Cerebellar nuclear complex (tissue), 1 donor: ENCODE data around the gene SH3YL1.

Experiments
- DNase-seq, 2 experiments: peaks; one replicate each; lab custom pipeline; 2025; lab: John Stamatoyannopoulos, UW

SH3YL1 gene

GRCh38 chr2:263774-264492 is at the start of gene SH3YL1:
TSS of gene SH3YL1 (minus strand) at chr2:264032. CDS start at chr2:263984, 48 bp downstream.
- DNase-seq: no peak

- no peak for DNase-seq
Observed at GRCh38 chr2:310994-311393, 47.2 kb upstream of the SH3YL1 start.

- no peak for DNase-seq
Observed at GRCh38 chr2:309954-310510, 46.2 kb upstream of the SH3YL1 start.

GRCh38 chr2:309148-309953 is 45.5 kb upstream of the SH3YL1 start:
- DNase-seq: no peak

- DNase-seq: no peak
Observed at GRCh38 chr2:305366-305765, 41.5 kb upstream of the SH3YL1 start.

- DNase-seq: no peak
Observed at GRCh38 chr2:296354-296753, 32.5 kb upstream of the SH3YL1 start.

GRCh38 chr2:295090-295489 is 31.3 kb upstream of the SH3YL1 start:
- DNase-seq: no peak

- DNase-seq: no peak
Observed at GRCh38 chr2:290090-290722, 26.4 kb upstream of the SH3YL1 start.

- no peak for DNase-seq
Observed at GRCh38 chr2:289362-290089, 25.7 kb upstream of the SH3YL1 start.

GRCh38 chr2:288758-289361 is 25.0 kb upstream of the SH3YL1 start:
- DNase-seq: no peak

GRCh38 chr2:287911-288757 is 24.3 kb upstream of the SH3YL1 start, which contains the start of gene ALKAL2:
TSS of gene ALKAL2 (minus strand) at chr2:288091. CDS start at chr2:287835, 256 bp downstream.
- DNase-seq: no peak

GRCh38 chr2:287471-287885 is 23.6 kb upstream of the SH3YL1 start:
- no peak for DNase-seq

- no peak for DNase-seq
Observed at GRCh38 chr2:286774-287392, 23.1 kb upstream of the SH3YL1 start.

- no peak for DNase-seq
Observed at GRCh38 chr2:286035-286434, 22.2 kb upstream of the SH3YL1 start.

GRCh38 chr2:285531-285930 is 21.7 kb upstream of the SH3YL1 start:
- no peak for DNase-seq

- DNase-seq: no peak
Observed at GRCh38 chr2:284896-285492, 21.2 kb upstream of the SH3YL1 start.

- no peak for DNase-seq
Observed at GRCh38 chr2:283996-284794, 20.4 kb upstream of the SH3YL1 start.

- DNase-seq: no peak
Observed at GRCh38 chr2:282371-283263, 18.8 kb upstream of the SH3YL1 start.
